K562 (cell line): Measurements from ENCODE around the gene LMBR1L. TPM values are rescaled to one million over a fixed set of nuclear protein-coding genes. Genes with fewer than 3 reads are reported as not detected.

Experiments used
- BRF1 ChIP-seq: IDR thresholded peaks from 3 replicates; pipeline ENCODE4 v1.6.1; 2011; ENCODE audit warnings: borderline replicate concordance, mild to moderate bottlenecking; ENCODE audit not compliant: insufficient read length; ENCODE audit errors: extremely low read depth
- IRF1 ChIP-seq: sonication (generic); formaldehyde crosslinking; IDR thresholded peaks from 2 replicates; pipeline ENCODE4 v1.8.0; 2022; ENCODE audit warnings: missing genetic modification reagents, mild to moderate bottlenecking, borderline replicate concordance
- MAZ ChIP-seq, 2 experiments: fragments of 450-650 bp in 1 of 2; sonication (generic) in 1 of 2; formaldehyde crosslinking; IDR thresholded peaks in 1 of 2; conservative IDR thresholded peaks in 1 of 2; 2 replicates each; pipeline versions ENCODE4 v1.4.0 to v1.5.0; 2020; ENCODE audit warnings: mild to moderate bottlenecking in 1 of 2, missing genetic modification reagents in 1 of 2
- NEUROD1 ChIP-seq: fragments of 150-350 bp; IDR thresholded peaks from 2 replicates; pipeline ENCODE4 v1.6.1; 2014; ENCODE audit warnings: borderline replicate concordance, low read length, low read depth; ENCODE audit not compliant: partially characterized antibody
- SMARCE1 ChIP-seq: fragments of 450-650 bp; IDR thresholded peaks from 2 replicates; pipeline ENCODE4 v1.7.1; 2016; ENCODE audit warnings: mild to moderate bottlenecking
- STAT5B ChIP-seq: fragments of 250-450 bp; sonication (Bioruptor Pico); IDR thresholded peaks from 2 replicates; pipeline ENCODE4 v1.8.0; 2021; ENCODE audit warnings: mild to moderate bottlenecking, inconsistent platforms
- U2AF2 ChIP-seq: fragments of 200-400 bp; formaldehyde crosslinking; optimal IDR thresholded peaks from 2 replicates; pipeline ENCODE3; 2017; ENCODE audit warnings: low read depth, mild to moderate bottlenecking, low read length
- ZBTB7A ChIP-seq: IDR thresholded peaks from 2 replicates; pipeline ENCODE4 v1.6.1; 2011; ENCODE audit warnings: low read depth, mild to moderate bottlenecking, low read length, moderate library complexity, borderline replicate concordance; ENCODE audit not compliant: control insufficient read depth
- ZNF124 ChIP-seq: sonication (generic); formaldehyde crosslinking; IDR thresholded peaks from 2 replicates; pipeline ENCODE4 v1.8.1; 2022; ENCODE audit warnings: missing genetic modification reagents
- ZNF174 ChIP-seq: fragments of 250-450 bp; sonication (Bioruptor Pico); IDR thresholded peaks from 2 replicates; pipeline ENCODE4 v1.4.0; 2020; ENCODE audit warnings: mild to moderate bottlenecking
- polyA plus RNA-seq, 8 experiments: library from polyadenylated mRNA; depleted of rRNA in 4 of 8; stranded (reverse) in 5 of 8; unstranded in 3 of 8; fragments of >200 nt; fragmentation: Nextera tagmentation in 2 of 8; fragmentation: Illumina TruSeq in 1 of 8; extraction: Ambion mirVana in 2 of 8; extraction: Trizol in 1 of 8; gene quantifications; 2 replicates each; pipeline versions ENCODE4 v1.2.1 to v1.2.3, GENCODE V29; 2011 to 2014; ENCODE audit warnings: inconsistent platforms in 1 of 8, missing spikeins in 1 of 8
- total RNA-seq, 7 experiments: library from RNA; depleted of rRNA in 6 of 7; stranded (reverse); fragments of >200 nt in 6 of 7; fragmentation: Illumina TruSeq in 2 of 7; extraction: Trizol in 2 of 7; gene quantifications; 2 replicates each; pipeline versions ENCODE4 v1.2.1 to v1.2.3, GENCODE V29; 2011 to 2021; ENCODE audit warnings: low replicate concordance in 1 of 7
- TF ChIP-seq, protein P1 (sequence below): fragments of 250-450 bp; sonication (Bioruptor Pico); IDR thresholded peaks from 2 replicates; pipeline ENCODE4 v1.4.0; 2020; ENCODE audit warnings: mild to moderate bottlenecking
- TF ChIP-seq, protein P2 (sequence below): sonication (generic); formaldehyde crosslinking; IDR thresholded peaks from 2 replicates; pipeline ENCODE4 v1.9.0; 2022; ENCODE audit warnings: mild to moderate bottlenecking, missing genetic modification reagents
- TF ChIP-seq, protein P3 (sequence below): fragments of 450-650 bp; IDR thresholded peaks from 2 replicates; pipeline ENCODE4 v1.7.1; 2018; ENCODE audit warnings: mild to moderate bottlenecking, low read depth; ENCODE audit not compliant: partially characterized antibody
- TF ChIP-seq, protein P4 (sequence below), 2 experiments: IDR thresholded peaks; 2 replicates each; pipeline ENCODE4 v1.6.1; 2011; ENCODE audit warnings: borderline replicate concordance in 1 of 2, control low read depth in 1 of 2, low read depth in 1 of 2, low read length in 1 of 2, mild to moderate bottlenecking in 1 of 2, mixed read lengths in 1 of 2, moderate library complexity in 1 of 2; ENCODE audit not compliant: insufficient read depth in 1 of 2, insufficient read length in 1 of 2, poor library complexity in 1 of 2, severe bottlenecking in 1 of 2; ENCODE audit errors: extremely low read depth in 1 of 2

Gene LMBR1L
- total and polyA plus RNA-seq, 9 of the 15 experiments (the other 6 are each of a cell fraction or from before 2014, with no cell fraction given): 2.5 to 57.0 (median 31.1) TPM

GRCh38 chr12:49088150-49088931 is 22.3 kb downstream of the LMBR1L start (continued):
- TF ChIP-seq SMARCE1 (peak; percentile 15; the same call in 1 of the 2 replicates), ZNF124 (CRISPR knock-in tag) (no peak), BRF1 (no peak), ZNF174 (CRISPR knock-in tag) (no peak), STAT5B (CRISPR knock-in tag) (no peak), MAZ (CRISPR knock-in tag; conservative IDR thresholded peaks at IDR 0.05 in 1 of 2, IDR thresholded peaks at IDR 0.05 in 1 of 2) (peak; percentile 71 to 73), U2AF2 (no peak), NEUROD1 (no peak), IRF1 (CRISPR knock-in tag) (no peak), ZBTB7A (peak; percentile 38; the same call in 1 of the 2 replicates)
- TF ChIP-seq, protein P1, sequence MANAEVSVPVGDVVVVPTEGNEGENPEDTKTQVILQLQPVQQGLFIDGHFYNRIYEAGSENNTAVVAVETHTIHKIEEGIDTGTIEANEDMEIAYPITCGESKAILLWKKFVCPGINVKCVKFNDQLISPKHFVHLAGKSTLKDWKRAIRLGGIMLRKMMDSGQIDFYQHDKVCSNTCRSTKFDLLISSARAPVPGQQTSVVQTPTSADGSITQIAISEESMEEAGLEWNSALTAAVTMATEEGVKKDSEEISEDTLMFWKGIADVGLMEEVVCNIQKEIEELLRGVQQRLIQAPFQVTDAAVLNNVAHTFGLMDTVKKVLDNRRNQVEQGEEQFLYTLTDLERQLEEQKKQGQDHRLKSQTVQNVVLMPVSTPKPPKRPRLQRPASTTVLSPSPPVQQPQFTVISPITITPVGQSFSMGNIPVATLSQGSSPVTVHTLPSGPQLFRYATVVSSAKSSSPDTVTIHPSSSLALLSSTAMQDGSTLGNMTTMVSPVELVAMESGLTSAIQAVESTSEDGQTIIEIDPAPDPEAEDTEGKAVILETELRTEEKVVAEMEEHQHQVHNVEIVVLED (CRISPR knock-in tag): no peak
- TF ChIP-seq, protein P2, sequence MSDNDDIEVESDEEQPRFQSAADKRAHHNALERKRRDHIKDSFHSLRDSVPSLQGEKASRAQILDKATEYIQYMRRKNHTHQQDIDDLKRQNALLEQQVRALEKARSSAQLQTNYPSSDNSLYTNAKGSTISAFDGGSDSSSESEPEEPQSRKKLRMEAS (CRISPR knock-in tag): peak; percentile 65
- TF ChIP-seq, protein P3, sequence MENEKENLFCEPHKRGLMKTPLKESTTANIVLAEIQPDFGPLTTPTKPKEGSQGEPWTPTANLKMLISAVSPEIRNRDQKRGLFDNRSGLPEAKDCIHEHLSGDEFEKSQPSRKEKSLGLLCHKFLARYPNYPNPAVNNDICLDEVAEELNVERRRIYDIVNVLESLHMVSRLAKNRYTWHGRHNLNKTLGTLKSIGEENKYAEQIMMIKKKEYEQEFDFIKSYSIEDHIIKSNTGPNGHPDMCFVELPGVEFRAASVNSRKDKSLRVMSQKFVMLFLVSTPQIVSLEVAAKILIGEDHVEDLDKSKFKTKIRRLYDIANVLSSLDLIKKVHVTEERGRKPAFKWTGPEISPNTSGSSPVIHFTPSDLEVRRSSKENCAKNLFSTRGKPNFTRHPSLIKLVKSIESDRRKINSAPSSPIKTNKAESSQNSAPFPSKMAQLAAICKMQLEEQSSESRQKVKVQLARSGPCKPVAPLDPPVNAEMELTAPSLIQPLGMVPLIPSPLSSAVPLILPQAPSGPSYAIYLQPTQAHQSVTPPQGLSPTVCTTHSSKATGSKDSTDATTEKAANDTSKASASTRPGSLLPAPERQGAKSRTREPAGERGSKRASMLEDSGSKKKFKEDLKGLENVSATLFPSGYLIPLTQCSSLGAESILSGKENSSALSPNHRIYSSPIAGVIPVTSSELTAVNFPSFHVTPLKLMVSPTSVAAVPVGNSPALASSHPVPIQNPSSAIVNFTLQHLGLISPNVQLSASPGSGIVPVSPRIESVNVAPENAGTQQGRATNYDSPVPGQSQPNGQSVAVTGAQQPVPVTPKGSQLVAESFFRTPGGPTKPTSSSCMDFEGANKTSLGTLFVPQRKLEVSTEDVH: no peak
- TF ChIP-seq, protein P4, sequence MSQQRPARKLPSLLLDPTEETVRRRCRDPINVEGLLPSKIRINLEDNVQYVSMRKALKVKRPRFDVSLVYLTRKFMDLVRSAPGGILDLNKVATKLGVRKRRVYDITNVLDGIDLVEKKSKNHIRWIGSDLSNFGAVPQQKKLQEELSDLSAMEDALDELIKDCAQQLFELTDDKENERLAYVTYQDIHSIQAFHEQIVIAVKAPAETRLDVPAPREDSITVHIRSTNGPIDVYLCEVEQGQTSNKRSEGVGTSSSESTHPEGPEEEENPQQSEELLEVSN (IDR thresholded peaks at IDR 0.05; ENCODE audit: borderline replicate concordance in 1 of 2, extremely low read depth in 1 of 2, insufficient read depth in 1 of 2, insufficient read length in 1 of 2, low read depth in 1 of 2, low read length in 1 of 2, poor library complexity in 1 of 2, severe bottlenecking in 1 of 2): peak in 1 of 2 experiments; percentile 30
